Loucy (cell line): ENCODE results near the gene MED13L.

Experiments
- H2AFZ ChIP-seq: fragments of 200-600 bp; sonication (generic); 2 replicates; pipeline ENCODE4 v1.6.0; 2016; ENCODE audit warnings: antibody characterized with exemption, mild to moderate bottlenecking, low read length, moderate library complexity
- H3F3A ChIP-seq: fragments of 200-600 bp; 2 replicates; pipeline ENCODE4 v1.6.0; 2016; ENCODE audit warnings: antibody characterized with exemption, low read depth, mild to moderate bottlenecking
- H3K27me3 ChIP-seq: fragments of 200-600 bp; sonication (generic); 2 replicates; pipeline ENCODE4 v1.6.1; 2014; ENCODE audit warnings: low read length, mild to moderate bottlenecking; ENCODE audit not compliant: insufficient read depth, poor library complexity, severe bottlenecking
- H3K36me3 ChIP-seq: fragments of 200-600 bp; sonication (generic); 2 replicates; pipeline ENCODE4 v1.6.1; 2016; ENCODE audit warnings: low read length; ENCODE audit not compliant: insufficient read depth
- H3K4me1 ChIP-seq: fragments of 200-600 bp; sonication (generic); 2 replicates; pipeline ENCODE4 v1.5.1; 2014; ENCODE audit warnings: low read length, mild to moderate bottlenecking; ENCODE audit not compliant: insufficient read depth, poor library complexity, severe bottlenecking
- H3K4me2 ChIP-seq: fragments of 200-600 bp; sonication (generic); 2 replicates; pipeline ENCODE4 v1.6.0; 2014; ENCODE audit warnings: antibody characterized with exemption, low read length, low read depth, mild to moderate bottlenecking; ENCODE audit not compliant: poor library complexity, severe bottlenecking
- H3K4me3 ChIP-seq: fragments of 200-600 bp; sonication (generic); 2 replicates; pipeline ENCODE4 v1.5.1; 2014; ENCODE audit warnings: low read length, mild to moderate bottlenecking, mixed read lengths; ENCODE audit not compliant: poor library complexity, severe bottlenecking
- H3K79me2 ChIP-seq: fragments of 200-600 bp; sonication (generic); 2 replicates; pipeline ENCODE4 v1.6.1; 2014; ENCODE audit warnings: low read length; ENCODE audit not compliant: insufficient read depth
- H3K9ac ChIP-seq: fragments of 200-600 bp; sonication (generic); 2 replicates; pipeline ENCODE4 v1.6.0; 2014; ENCODE audit warnings: mild to moderate bottlenecking, low read depth, low read length, moderate library complexity; ENCODE audit not compliant: poor library complexity, severe bottlenecking
- H3K9me2 ChIP-seq: fragments of 200-600 bp; sonication (generic); replicated peaks from 2 replicates; pipeline ENCODE4 v1.6.1; 2016; ENCODE audit warnings: low read depth, low read length, mixed read lengths
- H3K9me3 ChIP-seq: fragments of 200-600 bp; sonication (generic); 2 replicates; pipeline ENCODE4 v1.6.1; 2014; ENCODE audit warnings: mild to moderate bottlenecking, antibody characterized with exemption, low read length, low read depth; ENCODE audit not compliant: insufficient read depth
- H4K20me1 ChIP-seq: fragments of 200-600 bp; sonication (generic); 2 replicates; pipeline ENCODE4 v1.6.0; 2014; ENCODE audit warnings: antibody characterized with exemption, low read length, mild to moderate bottlenecking; ENCODE audit not compliant: insufficient read depth, poor library complexity, severe bottlenecking
- CTCF ChIP-seq: fragments of 200-600 bp; sonication (generic); conservative IDR thresholded peaks from 2 replicates; pipeline ENCODE4 v1.5.1; 2014; ENCODE audit warnings: mild to moderate bottlenecking, antibody characterized with exemption, low read length
- EZH2phosphoT487 ChIP-seq: fragments of 200-600 bp; IDR thresholded peaks from 2 replicates; pipeline ENCODE4 v1.6.1; 2018; ENCODE audit warnings: antibody characterized with exemption, mild to moderate bottlenecking, moderate library complexity, borderline replicate concordance

Gene MED13L

GRCh38 chr12:116161588-116161987 lies 115.9 kb downstream of the MED13L start:
- no peak overlapping the region for H2AFZ ChIP-seq
- H3K79me2 ChIP-seq = peaks cover 99% of the 10 kb centered on the region
- H3K4me3 ChIP-seq = no peak overlapping the region
- no peaks in the 10 kb centered on the region for H3K9me2 ChIP-seq
- H4K20me1 ChIP-seq = peaks cover 52% of the 10 kb centered on the region
- no peaks in the 10 kb centered on the region for H3K27me3 ChIP-seq
- no peaks in the 10 kb centered on the region for H3K36me3 ChIP-seq
- H3K9me3 ChIP-seq = no peaks in the 10 kb centered on the region
- TF ChIP-seq EZH2phosphoT487 = no peak
- no peak for TF ChIP-seq CTCF
- no peaks in the 10 kb centered on the region for H3F3A ChIP-seq
- no peak overlapping the region for H3K4me2 ChIP-seq
- no peak overlapping the region for H3K9ac ChIP-seq
- H3K4me1 ChIP-seq = peaks cover 34% of the 10 kb centered on the region

- no peaks in the 10 kb centered on the region for H3F3A ChIP-seq
- no peaks in the 10 kb centered on the region for H3K9me3 ChIP-seq
- no peaks in the 10 kb centered on the region for H3K36me3 ChIP-seq
- TF ChIP-seq EZH2phosphoT487 (no peak), CTCF (no peak)
- peaks cover 52% of the 10 kb centered on the region for H4K20me1 ChIP-seq
- H3K79me2 ChIP-seq = peaks cover 98% of the 10 kb centered on the region
- no peaks in the 10 kb centered on the region for H3K27me3 ChIP-seq
- no peak overlapping the region for H3K9ac ChIP-seq
- H3K9me2 ChIP-seq = no peaks in the 10 kb centered on the region
- H3K4me1 ChIP-seq = peaks cover 34% of the 10 kb centered on the region
- no peak overlapping the region for H2AFZ ChIP-seq
- H3K4me3 ChIP-seq = no peak overlapping the region
- H3K4me2 ChIP-seq = no peak overlapping the region
Observed at GRCh38 chr12:116160883-116161458, 116.5 kb downstream of the MED13L start.

GRCh38 chr12:116160231-116160630 lies 117.3 kb downstream of the MED13L start:
- peaks cover 97% of the 10 kb centered on the region for H3K79me2 ChIP-seq
- no peaks in the 10 kb centered on the region for H3F3A ChIP-seq
- H3K4me2 ChIP-seq = no peak overlapping the region
- H3K9me2 ChIP-seq = no peaks in the 10 kb centered on the region
- no peak overlapping the region for H3K4me3 ChIP-seq
- H4K20me1 ChIP-seq = peaks cover 52% of the 10 kb centered on the region
- H3K4me1 ChIP-seq = peaks cover 34% of the 10 kb centered on the region
- no peaks in the 10 kb centered on the region for H3K9me3 ChIP-seq
- H3K27me3 ChIP-seq = no peaks in the 10 kb centered on the region
- no peaks in the 10 kb centered on the region for H3K36me3 ChIP-seq
- TF ChIP-seq EZH2phosphoT487 = no peak
- TF ChIP-seq CTCF = no peak
- no peak overlapping the region for H2AFZ ChIP-seq
- no peak overlapping the region for H3K9ac ChIP-seq
